Trophoblast cell (in vitro differentiated cells and primary cell): Measurements from ENCODE around the gene WDR37.
A peak's percentile ranks its signal among the peaks of the same experiment; 100 is the strongest.

Experiments used
- DNase-seq, 2 donors: peaks; one replicate each; pipeline ENCODE4 v3.0.0-alpha.2; 2016
- H2AFZ ChIP-seq: 2 replicates; pipeline ENCODE4 v1.6.1; 2013; ENCODE audit warnings: low read length, moderate library complexity, mild to moderate bottlenecking; ENCODE audit not compliant: insufficient read depth, poor library complexity
- H2AK5ac ChIP-seq: 2 replicates; pipeline ENCODE4 v1.6.1; 2013; ENCODE audit warnings: mild to moderate bottlenecking, low read length
- H2BK120ac ChIP-seq: 2 replicates; pipeline ENCODE4 v1.6.1; 2013; ENCODE audit warnings: low read length, mild to moderate bottlenecking, moderate library complexity; ENCODE audit not compliant: insufficient read depth, poor library complexity
- H2BK12ac ChIP-seq: 2 replicates; pipeline ENCODE4 v1.6.1; 2013; ENCODE audit warnings: mild to moderate bottlenecking, low read length, moderate library complexity
- H2BK5ac ChIP-seq: 2 replicates; pipeline ENCODE4 v1.6.1; 2013; ENCODE audit warnings: low read length, low read depth, moderate library complexity, mild to moderate bottlenecking; ENCODE audit not compliant: poor library complexity
- H3K14ac ChIP-seq: 2 replicates; pipeline ENCODE4 v1.6.1; 2013; ENCODE audit warnings: mild to moderate bottlenecking, low read length
- H3K18ac ChIP-seq: 2 replicates; pipeline ENCODE4 v1.6.1; 2013; ENCODE audit warnings: mild to moderate bottlenecking, low read length
- H3K23ac ChIP-seq: 2 replicates; pipeline ENCODE4 v1.6.1; 2013; ENCODE audit warnings: low read length
- H3K27ac ChIP-seq: 2 replicates; pipeline ENCODE4 v1.5.1; 2013; ENCODE audit warnings: low read depth, mild to moderate bottlenecking, inconsistent platforms, low read length, moderate library complexity
- H3K27me3 ChIP-seq: 2 replicates; pipeline ENCODE4 v1.6.1; 2013; ENCODE audit warnings: inconsistent platforms, mild to moderate bottlenecking, low read length, moderate library complexity; ENCODE audit not compliant: insufficient read depth
- H3K36me3 ChIP-seq, 2 experiments: 1 replicate in 1 of 2; 2 replicates in 1 of 2; pipeline ENCODE4 v1.6.1; 2013; ENCODE audit warnings: low read length in 2 of 2, mild to moderate bottlenecking in 2 of 2, moderate library complexity in 1 of 2; ENCODE audit not compliant: insufficient read depth in 2 of 2, control insufficient read depth in 1 of 2
- H3K4ac ChIP-seq: 2 replicates; pipeline ENCODE4 v1.6.1; 2013; ENCODE audit warnings: low read depth, mild to moderate bottlenecking, low read length, moderate library complexity
- H3K4me1 ChIP-seq, 2 experiments: 1 replicate in 1 of 2; 2 replicates in 1 of 2; pipeline ENCODE4 v1.6.1; 2013; ENCODE audit warnings: low read length in 2 of 2, mild to moderate bottlenecking in 2 of 2, moderate library complexity in 1 of 2; ENCODE audit not compliant: insufficient read depth in 2 of 2, control insufficient read depth in 1 of 2
- H3K4me2 ChIP-seq: 2 replicates; pipeline ENCODE4 v1.6.1; 2013; ENCODE audit warnings: inconsistent platforms, mild to moderate bottlenecking, low read length, moderate library complexity
- H3K4me3 ChIP-seq: 2 replicates; pipeline ENCODE4 v1.5.1; 2013; ENCODE audit warnings: mild to moderate bottlenecking, low read depth, low read length, inconsistent platforms
- H3K79me1 ChIP-seq: one replicate; pipeline ENCODE4 v1.6.1; 2013; ENCODE audit warnings: low read length
- H3K79me2 ChIP-seq: 2 replicates; pipeline ENCODE4 v1.6.1; 2013; ENCODE audit warnings: low read length, mild to moderate bottlenecking; ENCODE audit not compliant: control insufficient read depth, insufficient read depth, poor library complexity
- H3K9ac ChIP-seq: 2 replicates; pipeline ENCODE4 v1.6.1; 2013; ENCODE audit warnings: mild to moderate bottlenecking, low read length
- H3K9me3 ChIP-seq: 2 replicates; pipeline ENCODE4 v1.6.1; 2013; ENCODE audit warnings: low read depth, mild to moderate bottlenecking, control low read depth, inconsistent platforms, low read length; ENCODE audit not compliant: insufficient read depth
- H4K12ac ChIP-seq: 2 replicates; pipeline ENCODE4 v1.6.1; 2013; ENCODE audit warnings: low read depth, mild to moderate bottlenecking, low read length, moderate library complexity
- H4K8ac ChIP-seq: 2 replicates; pipeline ENCODE4 v1.6.1; 2013; ENCODE audit warnings: low read depth, mild to moderate bottlenecking, low read length, moderate library complexity
- H4K91ac ChIP-seq: one replicate; pipeline ENCODE4 v1.6.1; 2013; ENCODE audit warnings: low read depth, mild to moderate bottlenecking, low read length, moderate library complexity
- WGBS: extraction: QIAGEN DNeasy Blood & Tissue Kit; methylation state at CpG from one replicate; pipeline ENCODE4 v1.1.7; 2013; ENCODE audit warnings: missing lambda C conversion rate; ENCODE audit not compliant: insufficient read length, insufficient coverage; ENCODE audit errors: extremely low coverage; 5-methylcytosine and 5-hydroxymethylcytosine counted together

WDR37 gene

GRCh38 chr10:1033601-1034000 is 22.6 kb upstream of the WDR37 start:
- Histone ChIP-seq H3K4me3 (no peak overlapping the region), H2BK120ac (no peak overlapping the region), H3K9me3 (no peaks in the 10 kb centered on the region), H2AFZ (no peak overlapping the region), H3K27me3 (no peaks in the 10 kb centered on the region), H3K4me1 (no peaks in the 10 kb centered on the region), H3K14ac (no peak overlapping the region), H3K18ac (no peak overlapping the region), H3K79me2 (no peaks in the 10 kb centered on the region), H2BK5ac (no peak overlapping the region), H2AK5ac (no peak overlapping the region), H4K8ac (no peak overlapping the region), H3K4ac (no peak overlapping the region), H3K27ac (no peak overlapping the region), H3K9ac (no peak overlapping the region), H2BK12ac (no peak overlapping the region), H4K91ac (no peak overlapping the region), H3K36me3 (peaks cover 2 to 10% of the 10 kb centered on the region in 2 experiments), H4K12ac (no peak overlapping the region), H3K79me1 (no peaks in the 10 kb centered on the region), H3K4me2 (no peak overlapping the region), H3K23ac (no peak overlapping the region)
- no CpG with 5 or more reads among the region's 1 CpG for WGBS
- no peak for DNase-seq

DNA sequence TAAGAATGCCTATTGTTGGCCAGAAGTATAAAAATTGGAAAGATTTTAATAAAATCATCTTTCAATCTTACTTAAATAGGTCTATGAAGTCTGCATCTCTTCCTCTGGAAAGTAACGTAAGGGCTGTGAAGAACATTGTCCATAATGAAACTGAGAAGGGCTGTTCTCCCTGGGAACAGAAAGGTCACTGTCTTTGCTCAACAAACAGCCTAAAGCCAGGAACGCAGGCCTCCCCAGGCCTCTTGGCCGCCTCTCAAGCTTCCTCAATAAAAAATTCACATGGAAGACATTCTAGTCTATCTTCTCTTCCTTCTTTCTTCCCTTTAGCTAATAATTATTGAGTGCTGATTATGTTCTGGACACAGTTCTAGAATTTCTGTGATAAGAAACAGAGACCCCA is 21.4 kb upstream of the WDR37 start:
- WGBS: no CpG with 5 or more reads among the region's 3 CpGs
- Histone ChIP-seq H2BK120ac (no peak overlapping the region), H3K18ac (no peak overlapping the region), H3K79me2 (no peaks in the 10 kb centered on the region), H3K4me3 (no peak overlapping the region), H3K36me3 (peaks cover 5 to 12% of the 10 kb centered on the region in 2 experiments), H4K8ac (no peak overlapping the region), H2AFZ (no peak overlapping the region), H3K14ac (no peak overlapping the region), H4K91ac (no peak overlapping the region), H2BK5ac (no peak overlapping the region), H3K4me1 (no peaks in the 10 kb centered on the region), H3K23ac (no peak overlapping the region), H4K12ac (no peak overlapping the region), H3K27me3 (no peaks in the 10 kb centered on the region), H3K9me3 (no peaks in the 10 kb centered on the region), H2AK5ac (no peak overlapping the region), H3K79me1 (no peaks in the 10 kb centered on the region), H3K9ac (no peak overlapping the region), H3K27ac (no peak overlapping the region), H3K4me2 (no peak overlapping the region), H3K4ac (no peak overlapping the region), H2BK12ac (no peak overlapping the region)
- DNase-seq: no peak

DNA sequence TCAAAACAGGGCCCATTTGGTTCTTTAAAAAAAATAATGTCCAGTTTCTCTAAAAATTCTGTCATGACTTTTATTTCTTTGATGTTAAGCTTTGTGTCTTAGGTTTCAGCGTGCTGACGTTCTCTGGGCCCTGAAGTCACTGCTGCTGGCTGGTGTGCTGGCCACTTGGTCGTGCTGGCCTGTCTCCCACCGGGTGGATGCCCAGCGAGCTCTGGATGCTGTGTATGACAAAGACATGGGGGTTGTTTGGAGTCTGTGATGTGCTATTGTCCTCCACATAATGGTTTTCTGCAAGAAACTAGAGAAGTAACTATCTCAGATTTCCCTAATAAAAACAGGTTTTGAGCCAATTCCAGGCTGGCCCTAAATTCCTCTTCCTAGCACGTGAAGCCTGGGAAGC is 21.0 kb upstream of the WDR37 start:
- Histone ChIP-seq H3K27ac (no peak overlapping the region), H3K9me3 (no peaks in the 10 kb centered on the region), H4K91ac (no peak overlapping the region), H2AK5ac (no peak overlapping the region), H3K36me3 (peaks cover 7 to 14% of the 10 kb centered on the region in 2 experiments), H4K12ac (no peak overlapping the region), H3K4me3 (no peak overlapping the region), H3K4me2 (no peak overlapping the region), H3K9ac (no peak overlapping the region), H3K79me2 (no peaks in the 10 kb centered on the region), H2BK120ac (no peak overlapping the region), H2BK12ac (no peak overlapping the region), H2BK5ac (no peak overlapping the region), H3K79me1 (no peaks in the 10 kb centered on the region), H3K4me1 (no peaks in the 10 kb centered on the region), H3K23ac (no peak overlapping the region), H3K18ac (no peak overlapping the region), H3K4ac (no peak overlapping the region), H3K14ac (no peak overlapping the region), H2AFZ (no peak overlapping the region), H4K8ac (no peak overlapping the region), H3K27me3 (no peaks in the 10 kb centered on the region)
- DNase-seq: no peak
- no CpG with 5 or more reads among the region's 6 CpGs for WGBS

DNA sequence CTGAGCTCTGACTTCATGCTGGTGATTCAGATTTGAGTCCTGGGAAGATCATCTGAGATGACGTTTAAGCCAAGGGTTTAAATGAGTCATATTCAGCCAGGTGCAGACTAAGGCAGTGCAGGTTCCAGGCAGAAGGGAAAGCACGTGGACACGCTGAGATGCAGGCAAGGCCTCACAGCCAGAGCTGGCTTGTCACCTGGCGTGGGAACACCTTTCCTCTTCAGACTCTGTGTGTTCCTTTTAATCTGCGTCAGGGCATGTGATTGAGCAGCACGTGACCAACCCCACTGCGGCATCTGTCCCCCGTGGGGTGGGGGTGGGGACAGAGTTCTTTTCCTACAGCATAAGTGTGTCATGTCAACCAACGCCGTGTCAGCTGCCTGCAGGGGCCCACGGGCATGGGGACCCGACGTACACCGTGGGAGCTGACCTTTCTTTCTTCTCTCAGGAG is 19.8 kb upstream of the WDR37 start:
- WGBS: no CpG with 5 or more reads among the region's 14 CpGs
- H3K79me1 ChIP-seq: no peaks in the 10 kb centered on the region

More for the DNA sequence above, 19.8 kb upstream of the WDR37 start:
- H2BK120ac ChIP-seq: no peak overlapping the region
- no peak overlapping the region for H3K4me3 ChIP-seq
- DNase-seq: peak; percentile 85 to 92
- H4K8ac ChIP-seq: no peak overlapping the region
- H3K14ac ChIP-seq: no peak overlapping the region
- H4K91ac ChIP-seq: no peak overlapping the region
- no peak overlapping the region for H4K12ac ChIP-seq
- no peaks in the 10 kb centered on the region for H3K27me3 ChIP-seq
- H3K27ac ChIP-seq: no peak overlapping the region
- H3K4me1 ChIP-seq: no peaks in the 10 kb centered on the region
- peaks cover 8 to 16% of the 10 kb centered on the region in 2 experiments for H3K36me3 ChIP-seq
- H3K79me2 ChIP-seq: no peaks in the 10 kb centered on the region
- H3K18ac ChIP-seq: no peak overlapping the region
- no peak overlapping the region for H3K4ac ChIP-seq
- no peak overlapping the region for H2BK5ac ChIP-seq
- no peak overlapping the region for H2BK12ac ChIP-seq
- H3K9ac ChIP-seq: no peak overlapping the region
- no peak overlapping the region for H3K23ac ChIP-seq
- H2AK5ac ChIP-seq: no peak overlapping the region
- no peaks in the 10 kb centered on the region for H3K9me3 ChIP-seq
- no peak overlapping the region for H3K4me2 ChIP-seq
- no peak overlapping the region for H2AFZ ChIP-seq
